Activated naive CD4-positive, alpha-beta T cell (primary cell): ENCODE measurements around the gene PDGFRB.

Experiments
- DNase-seq, 4 experiments: peaks; one replicate each; lab custom pipeline; 2025; lab: John Stamatoyannopoulos, UW

Gene PDGFRB

DNA sequence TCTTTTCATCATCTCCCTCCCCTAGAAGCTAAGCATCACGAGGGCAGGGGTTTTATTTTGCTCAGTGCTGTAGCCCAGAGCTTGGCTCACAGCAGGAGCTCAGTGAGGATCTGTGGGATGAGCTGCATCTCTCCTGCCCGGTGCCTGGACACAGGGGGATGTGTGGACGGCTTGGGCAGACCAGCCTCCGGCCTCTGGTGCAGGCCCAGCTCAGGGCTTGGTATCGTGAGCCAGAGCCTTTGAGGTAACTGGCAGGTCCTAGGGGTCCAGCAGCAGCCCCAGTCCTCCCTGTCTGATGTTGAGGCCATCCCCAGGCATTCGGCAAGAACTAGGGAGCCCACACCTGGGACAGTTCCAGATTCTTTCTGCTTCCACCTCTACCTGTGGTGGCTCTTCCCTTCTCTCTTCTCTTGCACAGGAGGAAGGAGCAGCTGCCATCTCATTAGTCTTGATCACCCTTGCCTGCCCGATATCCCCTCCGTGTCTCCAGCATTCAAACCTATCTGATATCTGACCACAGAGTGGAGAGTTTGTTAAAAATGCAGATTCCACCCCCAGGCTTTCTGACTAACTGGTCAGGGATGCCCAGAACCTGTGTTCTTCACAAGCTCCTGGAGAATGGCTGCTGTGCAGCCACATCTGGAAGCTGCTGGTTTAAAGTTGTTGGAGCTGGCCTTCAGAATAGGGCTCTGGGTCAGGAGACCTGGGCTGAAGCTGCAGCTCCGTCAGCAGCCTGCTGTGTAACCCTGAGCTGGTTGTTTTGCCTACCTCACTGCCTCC, 26.3 kb upstream of the PDGFRB start:
- DNase-seq, result no peak

DNA sequence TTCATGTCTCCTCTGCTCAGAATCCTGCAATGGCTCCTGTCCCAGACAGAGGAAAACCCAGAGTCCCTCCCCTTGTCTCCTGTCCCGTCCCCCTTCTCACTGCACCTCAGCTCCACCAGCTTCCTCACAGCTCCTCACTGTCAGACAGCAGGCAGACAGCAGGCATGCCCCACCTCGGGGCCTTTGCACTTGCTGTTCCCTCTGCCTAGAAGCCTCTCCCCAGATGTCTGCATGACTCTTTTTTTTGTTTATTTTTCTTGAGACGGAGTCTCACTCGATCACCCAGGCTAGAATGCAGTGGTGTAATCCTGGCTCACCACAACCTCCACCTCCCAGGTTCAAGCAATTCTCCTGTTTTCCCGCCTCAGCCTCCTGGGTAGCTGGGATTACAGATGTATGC, 25.4 kb upstream of the PDGFRB start:
- DNase-seq, result no peak

DNA sequence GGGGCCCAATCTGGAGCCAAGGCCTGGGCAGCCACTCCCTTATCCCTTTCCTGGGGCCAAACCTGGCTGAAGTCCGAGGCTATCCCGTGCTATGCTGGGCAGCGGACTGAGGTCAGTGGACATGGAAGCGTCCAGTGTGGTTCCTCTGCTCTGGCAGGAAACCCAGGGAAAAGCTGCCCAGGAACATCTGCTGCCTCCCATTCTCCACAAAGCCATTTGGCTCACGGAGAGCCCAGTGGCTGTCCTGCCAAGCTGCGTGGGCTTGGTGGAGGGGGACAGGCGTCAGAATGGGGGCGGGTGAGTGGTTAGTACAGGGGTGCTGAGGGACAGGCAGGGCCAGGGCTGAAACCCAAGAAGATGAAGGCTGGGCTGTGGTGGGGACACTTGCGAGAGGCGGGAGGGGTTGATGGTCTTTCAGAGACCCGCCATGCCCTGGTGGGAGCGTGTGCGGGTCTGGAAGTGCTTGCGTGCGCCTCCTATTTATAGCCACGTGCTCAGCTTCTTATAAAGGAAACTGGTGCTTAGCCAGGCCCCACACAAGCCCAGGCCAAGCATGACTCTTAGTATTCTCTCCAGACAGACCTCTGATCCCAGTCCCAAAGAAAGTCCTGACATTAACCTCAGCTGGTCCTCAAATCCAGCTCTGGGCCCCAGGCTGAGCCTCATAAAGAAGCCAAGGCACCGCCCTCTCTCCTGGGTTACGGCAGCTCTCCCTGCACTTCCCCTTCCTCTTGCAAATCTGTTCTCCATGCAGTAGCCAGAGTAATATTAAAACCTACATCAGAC, 24.8 kb upstream of the PDGFRB start:
- DNase-seq, result no peak

DNA sequence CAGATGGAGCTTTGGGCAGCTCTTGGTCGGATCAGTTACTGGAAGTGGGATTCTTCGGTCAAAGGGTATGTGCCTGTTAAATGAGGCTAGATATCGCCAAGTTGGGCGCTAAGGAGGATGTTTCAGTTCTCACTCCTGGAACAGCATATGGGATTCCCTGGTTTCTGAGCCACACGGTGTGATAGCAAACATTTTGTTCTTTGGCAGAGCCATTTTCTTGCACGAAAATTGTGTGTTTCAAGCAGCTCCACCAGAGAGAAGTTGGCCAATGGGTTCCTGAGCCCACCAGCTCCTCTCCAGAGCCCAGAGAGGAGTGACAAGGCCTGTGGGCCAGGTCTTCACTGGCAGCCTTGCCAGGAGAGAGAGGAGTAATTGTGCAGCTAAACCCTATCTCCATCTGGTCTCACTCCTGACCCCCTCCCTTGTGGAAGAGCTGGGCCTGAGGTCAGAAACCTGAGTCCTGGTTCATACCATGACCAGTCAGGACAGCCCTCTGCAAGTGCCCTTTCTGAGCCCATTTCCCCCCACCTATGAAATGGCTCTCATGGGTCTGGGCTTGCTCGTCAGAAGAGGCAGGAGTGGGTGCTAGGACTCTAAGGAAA, 23.5 kb upstream of the PDGFRB start:
- DNase-seq, result no peak

DNA sequence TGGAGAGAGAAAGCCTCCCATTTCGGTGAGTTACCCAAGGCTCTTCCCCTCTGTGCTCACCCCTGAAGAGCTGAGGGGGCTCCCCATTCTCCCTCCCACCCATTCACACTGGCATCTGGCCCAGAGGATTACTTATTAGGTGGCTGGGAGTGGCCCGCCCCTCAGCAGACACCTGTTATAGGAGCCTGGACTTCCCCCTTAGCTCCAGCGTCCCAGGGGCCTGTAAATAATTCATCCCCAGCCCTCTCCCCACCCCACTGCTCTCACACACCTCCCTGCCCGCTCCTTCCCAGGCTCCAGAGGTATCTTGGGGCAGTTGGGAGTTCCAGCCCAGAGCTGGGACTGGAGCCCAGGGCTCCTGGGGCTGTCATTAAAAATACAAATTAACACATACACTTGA, 22.6 kb upstream of the PDGFRB start:
- DNase-seq, result no peak

DNA sequence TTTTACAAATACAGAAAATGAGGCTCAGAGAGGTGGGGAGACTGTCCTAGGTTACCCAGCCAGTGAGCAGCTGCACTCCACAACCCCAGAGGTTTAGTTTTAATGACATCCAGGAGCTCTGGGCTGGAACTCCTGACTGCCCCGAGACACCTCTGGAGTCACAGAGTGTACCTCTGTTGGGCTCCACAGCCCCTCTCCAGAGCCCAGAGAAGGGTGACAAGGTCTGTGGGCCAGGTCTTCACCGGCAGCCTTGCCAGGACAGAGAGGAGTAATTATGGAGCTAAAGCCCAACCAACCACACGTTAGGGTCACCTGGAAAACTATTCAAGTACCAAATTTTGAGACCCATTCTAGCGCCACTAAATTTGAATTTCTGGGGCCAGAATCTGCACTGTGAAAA, 22.1 kb upstream of the PDGFRB start:
- DNase-seq, result no peak

DNA sequence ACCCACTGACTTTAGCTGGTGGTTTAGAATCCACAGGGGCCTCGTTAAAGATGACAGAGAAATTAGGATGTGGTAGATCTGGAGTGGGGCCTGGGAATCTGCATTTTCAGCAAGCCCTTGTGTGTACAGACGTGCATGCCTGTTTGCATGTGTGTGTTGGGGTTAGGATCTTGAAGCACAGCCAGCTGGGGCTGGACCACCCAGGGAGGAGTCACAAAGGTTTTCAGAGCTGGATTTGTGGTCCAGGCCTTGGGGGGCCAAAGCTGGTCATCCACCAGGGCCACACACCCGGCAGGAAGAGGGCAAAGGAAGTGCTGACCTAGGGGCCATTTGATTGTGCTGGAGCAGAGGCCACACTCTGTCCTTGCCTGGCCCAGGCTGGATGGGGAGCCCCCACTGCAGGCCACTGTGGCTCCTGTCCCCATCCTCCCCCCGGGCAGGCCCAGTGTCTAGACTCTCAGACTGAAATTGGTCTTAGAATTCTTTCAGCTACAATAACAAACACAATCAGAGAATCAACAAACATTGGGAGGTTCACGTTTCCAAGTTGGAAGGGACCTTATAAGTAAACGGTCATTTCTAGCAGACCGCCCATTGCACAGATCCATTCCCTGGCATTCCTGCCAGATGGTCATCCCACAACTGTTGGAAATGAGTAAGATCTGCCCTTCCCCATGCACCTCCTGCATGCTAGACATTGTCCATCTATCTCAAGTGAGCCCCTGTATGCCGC, 21.3 kb upstream of the PDGFRB start:
- no peak for DNase-seq

DNA sequence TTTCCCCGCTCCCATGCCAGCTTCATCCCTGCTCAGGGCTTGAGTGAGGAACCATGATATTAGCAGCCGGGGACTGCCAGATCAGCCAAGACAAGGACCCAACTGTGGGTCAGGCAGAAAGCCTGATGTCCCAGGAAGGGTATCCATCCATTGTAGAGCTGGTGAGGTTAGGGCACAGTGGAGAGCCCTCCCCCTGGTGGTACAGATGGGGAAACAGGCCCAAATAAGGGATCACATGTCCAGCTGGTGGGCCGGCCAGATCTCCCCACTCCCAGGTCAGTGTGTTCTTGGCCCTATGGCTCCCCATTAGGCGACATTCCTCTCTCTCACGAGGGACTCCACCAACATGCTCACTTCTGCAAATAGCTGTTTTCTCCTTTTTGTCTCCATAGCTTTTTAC, 19.9 kb upstream of the PDGFRB start:
- no peak for DNase-seq

DNA sequence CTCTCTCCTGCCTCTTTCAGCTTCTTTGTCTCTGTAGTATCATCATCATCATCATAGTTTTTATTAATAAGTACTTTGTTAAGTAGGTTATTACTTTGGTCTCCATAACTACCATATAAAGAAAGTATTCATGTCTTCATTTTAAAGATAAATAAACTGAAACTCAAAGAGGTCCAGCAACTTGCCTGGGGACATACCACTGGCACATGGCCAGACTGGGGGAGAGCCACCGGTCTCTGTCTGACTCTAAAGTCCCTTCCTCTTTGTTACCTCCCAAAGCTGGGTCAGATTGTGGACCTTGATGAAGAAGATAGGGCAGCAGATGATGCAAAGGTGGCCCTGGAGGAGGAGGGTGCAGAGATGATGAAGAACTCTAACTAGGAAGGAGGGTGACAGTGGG, 19.4 kb upstream of the PDGFRB start:
- no peak for DNase-seq

DNA sequence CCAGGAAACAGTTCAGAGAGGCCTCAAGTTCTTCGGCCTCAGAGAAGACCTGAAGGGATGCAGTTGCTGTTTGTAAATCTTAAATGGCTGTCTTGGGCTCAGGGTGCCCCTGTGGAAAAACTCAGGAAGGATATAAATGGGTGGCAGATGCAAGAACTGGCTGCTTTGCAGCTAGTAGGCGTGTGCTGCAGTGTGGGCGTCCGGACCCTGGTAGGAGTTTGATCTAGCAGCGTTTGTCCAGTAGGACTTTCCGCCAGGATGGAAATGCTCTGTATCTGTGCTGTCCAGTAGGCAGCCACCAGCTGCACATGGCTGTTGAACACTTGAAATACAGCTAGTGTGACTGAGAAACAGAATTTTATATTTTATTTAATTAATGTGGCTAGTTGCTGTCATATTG, 18.6 kb upstream of the PDGFRB start:
- no peak for DNase-seq

DNA sequence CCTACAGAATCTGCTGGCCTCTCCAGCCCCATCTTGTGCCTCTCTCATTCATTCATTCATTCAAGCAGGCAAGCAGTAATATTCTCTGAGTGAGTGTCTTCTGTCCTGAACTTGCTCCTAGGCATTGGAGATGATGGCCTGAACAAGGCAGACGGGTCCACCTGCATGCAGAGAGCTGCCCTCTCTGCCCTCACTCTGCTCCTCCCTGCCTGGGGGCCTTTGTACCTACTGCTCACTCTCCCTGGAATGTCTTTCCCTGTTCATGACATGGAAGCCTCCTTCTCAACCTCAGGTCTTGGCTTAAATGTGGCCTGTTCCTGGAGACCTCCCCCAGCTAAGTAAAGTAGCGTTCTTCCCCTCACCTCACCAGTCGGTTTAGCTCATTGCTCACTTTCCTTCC, 17.5 kb upstream of the PDGFRB start:
- no peak for DNase-seq

DNA sequence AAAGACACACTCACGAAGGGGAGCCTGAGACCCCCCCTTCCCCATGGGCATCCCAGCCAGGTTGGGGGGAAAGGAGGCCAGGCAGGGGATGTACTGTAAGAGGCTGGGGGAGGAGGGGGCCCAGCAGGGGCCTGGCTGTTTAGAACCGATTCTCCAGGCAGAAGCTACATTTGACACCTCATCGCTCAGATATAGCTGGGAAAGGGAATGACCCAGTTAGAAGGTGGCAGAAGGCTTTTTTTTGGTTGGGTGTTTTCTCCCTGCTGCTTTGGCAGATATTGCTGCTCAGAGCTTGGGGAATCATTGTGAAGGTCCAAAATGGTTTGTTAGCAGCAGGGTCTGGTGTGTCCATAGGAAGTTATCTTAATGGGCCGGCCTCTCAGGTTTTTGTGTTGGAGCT, 16.9 kb upstream of the PDGFRB start:
- no peak for DNase-seq

DNA sequence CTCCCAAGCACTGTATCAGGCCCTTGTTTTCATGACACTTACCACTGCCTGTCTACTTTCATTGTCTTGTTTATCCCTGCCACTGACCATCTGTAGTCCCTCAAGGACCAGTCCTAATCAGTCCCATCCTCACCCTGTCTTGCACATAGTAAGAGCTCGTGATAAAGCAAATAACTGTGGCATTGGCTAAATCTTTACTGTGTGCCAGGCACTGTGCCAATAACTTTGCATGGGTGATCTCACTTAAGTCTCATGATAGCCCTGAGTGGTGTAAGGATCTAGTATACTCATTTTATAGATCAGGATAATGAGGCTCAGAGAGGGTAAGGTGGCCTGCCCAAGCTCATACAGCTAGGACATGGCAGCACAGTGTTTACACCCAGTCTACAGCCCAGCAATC, 16.5 kb upstream of the PDGFRB start:
- no peak for DNase-seq

DNA sequence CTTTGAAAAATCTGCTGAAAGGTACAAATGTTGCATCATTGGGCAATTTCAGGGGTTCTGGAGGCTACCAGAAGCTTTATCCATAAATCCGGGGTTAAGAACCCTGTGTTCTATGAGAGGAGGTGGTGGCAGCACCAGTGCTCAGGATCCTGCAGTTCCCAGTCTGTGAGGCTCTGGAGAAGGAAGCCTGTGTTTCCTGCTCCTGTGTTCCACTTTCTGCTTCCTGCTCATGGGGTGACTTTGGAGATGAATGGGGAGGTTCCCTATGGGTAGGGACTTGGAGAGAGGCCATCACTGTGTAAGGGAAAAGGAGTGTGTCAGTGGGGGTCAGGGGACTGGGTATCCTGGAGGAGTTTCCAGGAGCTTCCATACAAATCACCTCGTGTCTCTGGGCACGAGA, 13.2 kb upstream of the PDGFRB start:
- no peak for DNase-seq

DNA sequence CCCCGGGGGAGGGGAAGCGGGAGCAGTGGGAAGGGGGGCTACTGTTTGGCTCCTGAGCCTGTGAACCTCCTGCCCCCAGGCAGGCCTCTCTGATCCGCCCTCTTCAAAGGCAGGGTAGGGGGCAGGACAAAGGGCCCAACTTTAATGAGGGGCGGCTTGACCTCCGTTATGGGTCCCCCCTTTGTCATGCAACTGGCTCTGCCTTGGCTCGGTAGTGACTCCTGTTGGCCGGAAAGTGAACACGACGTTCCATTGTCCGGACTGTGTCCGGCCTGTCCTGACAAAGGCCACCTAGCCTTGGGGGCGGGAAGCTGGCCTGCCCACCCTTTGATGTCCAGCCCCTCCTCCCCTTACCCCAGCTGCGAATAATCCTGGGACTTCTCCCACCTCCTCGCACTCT, 12.3 kb upstream of the PDGFRB start:
- no peak for DNase-seq

DNA sequence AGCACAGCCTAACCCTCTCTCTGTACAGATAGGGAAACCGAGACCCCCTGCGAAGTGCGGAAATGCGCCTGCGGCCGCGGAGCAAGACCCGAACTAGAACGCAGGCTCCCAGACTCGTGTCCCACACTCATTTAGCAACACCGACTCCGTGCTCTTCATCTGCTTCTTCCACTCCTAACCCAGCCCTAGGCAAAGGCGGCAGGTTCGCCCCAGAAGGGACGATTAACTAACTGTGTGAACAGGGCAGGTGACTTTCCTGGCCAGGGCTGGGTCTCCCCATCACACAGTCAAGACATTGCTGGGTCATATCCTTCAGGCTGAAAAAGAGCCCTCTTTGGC, 11.8 kb upstream of the PDGFRB start:
- no peak for DNase-seq

DNA sequence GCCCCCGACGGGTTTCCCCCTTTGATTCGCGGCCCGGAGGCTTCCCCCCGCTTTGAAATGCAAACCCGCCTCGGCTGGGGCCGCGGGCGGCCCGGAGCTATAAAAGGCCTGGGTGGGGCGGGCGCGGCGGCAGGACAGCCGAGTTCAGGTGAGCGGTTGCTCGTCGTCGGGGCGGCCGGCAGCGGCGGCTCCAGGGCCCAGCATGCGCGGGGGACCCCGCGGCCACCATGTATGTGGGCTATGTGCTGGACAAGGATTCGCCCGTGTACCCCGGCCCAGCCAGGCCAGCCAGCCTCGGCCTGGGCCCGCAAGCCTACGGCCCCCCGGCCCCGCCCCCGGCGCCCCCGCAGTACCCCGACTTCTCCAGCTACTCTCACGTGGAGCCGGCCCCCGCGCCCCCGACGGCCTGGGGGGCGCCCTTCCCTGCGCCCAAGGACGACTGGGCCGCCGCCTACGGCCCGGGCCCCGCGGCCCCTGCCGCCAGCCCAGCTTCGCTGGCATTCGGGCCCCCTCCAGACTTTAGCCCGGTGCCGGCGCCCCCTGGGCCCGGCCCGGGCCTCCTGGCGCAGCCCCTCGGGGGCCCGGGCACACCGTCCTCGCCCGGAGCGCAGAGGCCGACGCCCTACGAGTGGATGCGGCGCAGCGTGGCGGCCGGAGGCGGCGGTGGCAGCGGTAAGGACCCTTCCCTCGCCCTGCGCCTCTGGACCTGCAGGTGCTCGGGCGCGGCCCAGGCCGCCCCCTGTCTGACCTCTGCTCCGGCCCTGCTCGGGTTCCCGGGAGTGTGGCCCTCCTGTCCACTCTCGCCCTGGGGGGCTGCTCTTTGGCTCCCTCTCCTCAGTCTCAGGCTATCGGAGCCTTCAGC, 11.2 kb upstream of the PDGFRB start, which contains the start of gene CDX1:
TSS of gene CDX1 (plus strand) at position 129 of the 862 bp plus-strand sequence. CDS start at position 228, 99 bp downstream.
- no peak for DNase-seq

DNA sequence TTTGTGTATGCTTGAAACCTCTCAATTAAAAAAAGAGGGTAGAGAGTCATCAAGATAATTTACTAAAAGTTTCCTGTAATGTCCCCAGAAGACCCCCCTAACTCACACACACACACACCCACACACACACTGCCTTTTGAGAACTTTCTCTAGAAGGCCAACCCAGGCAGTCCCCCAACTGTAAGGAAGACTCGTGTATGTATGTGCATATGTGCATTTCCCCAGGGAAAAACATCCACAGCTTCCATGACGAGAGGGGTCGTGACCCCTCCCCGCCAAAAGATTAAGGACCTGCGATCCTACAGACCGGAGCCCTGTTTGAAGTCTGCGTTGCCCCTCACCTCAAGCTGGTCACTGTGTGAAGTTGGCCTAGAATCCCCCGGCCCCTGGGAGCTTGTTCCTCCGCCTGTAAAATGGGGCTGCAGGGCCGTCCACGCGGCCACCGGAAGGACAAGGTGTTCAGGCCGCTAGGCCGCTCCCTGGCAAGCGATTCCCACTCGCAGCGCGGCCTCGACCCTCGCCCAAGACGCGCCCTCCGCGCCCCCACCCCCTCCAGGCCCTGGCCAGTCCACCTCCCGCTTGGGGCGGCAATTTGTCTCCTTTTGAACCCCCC, 10.5 kb upstream of the PDGFRB start:
- DNase-seq, result no peak

DNA sequence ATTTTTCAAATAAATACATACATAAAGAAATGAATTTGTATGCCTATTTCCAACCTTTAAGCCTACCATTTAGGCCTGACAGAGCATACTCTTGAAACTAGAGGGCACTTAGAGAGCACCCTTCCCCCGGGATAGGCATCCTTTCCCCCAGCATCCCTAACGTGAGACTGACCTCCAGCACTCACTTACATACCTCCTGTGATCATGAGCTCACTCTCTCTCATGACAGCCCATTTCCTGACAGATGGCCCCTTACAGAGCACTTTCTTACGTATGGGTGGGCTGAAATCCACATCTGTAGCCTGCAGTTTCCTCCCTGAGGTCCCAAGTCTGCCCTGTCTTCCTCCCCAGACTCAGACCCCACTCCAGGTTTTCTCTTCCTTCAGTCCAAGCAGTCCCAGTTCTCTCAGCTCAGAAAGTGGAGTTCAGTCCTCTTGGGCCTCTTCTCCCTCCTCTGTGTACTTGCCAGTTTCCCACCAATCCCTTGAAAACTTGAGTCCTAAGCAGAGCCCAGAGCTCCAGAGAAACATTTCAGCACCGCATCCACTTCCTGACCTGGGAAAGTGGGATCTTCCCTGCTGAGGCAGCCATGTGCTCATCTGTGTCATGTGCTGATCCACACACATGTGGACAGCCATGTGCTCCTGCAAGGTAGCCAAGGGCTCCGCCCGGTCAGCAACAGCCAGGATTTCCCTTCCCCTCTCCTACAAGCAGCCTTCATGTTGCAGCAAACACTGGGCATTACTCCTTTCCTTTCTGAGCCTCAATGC, 8.8 kb upstream of the PDGFRB start:
- no peak for DNase-seq

DNA sequence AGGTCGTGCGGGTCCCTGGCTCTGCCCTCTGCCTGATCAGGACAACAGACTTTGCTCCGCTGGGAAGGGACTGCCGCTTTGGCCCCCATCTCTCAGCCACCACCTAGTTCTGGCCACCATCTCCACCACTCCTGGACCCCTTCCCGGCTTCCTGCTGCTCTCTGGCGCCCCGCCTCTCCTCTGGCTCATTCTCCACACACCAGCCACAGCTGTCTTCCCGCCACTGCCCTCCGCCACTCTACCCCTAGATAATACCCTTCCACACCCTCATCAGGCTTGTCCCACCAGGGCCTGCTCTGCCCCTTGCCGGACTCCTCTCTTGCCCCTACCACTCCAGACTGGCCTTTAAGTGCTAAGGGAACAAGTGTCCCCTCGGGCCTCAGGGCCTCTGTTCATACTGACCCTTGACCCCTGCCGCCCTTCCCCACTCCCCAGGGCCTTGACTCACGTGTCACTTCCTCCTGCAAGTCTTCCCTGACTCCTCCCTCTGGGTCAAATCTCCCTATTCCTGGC, 8.0 kb upstream of the PDGFRB start:
- no peak for DNase-seq
